Measurements from ENCODE around the gene DLK1.

Gene DLK1
- total RNA-seq = 0 reads per million in 3 experiments

- no peak for DNase-seq
Observed at GRCh38 chr14:100726550-100727085, at the start of gene DLK1. Gene DLK1 (plus strand): TSS chr14:100726892. CDS start chr14:100727069, 177 bp downstream.

GRCh38 chr14:100677152-100677551 is 49.5 kb upstream of the DLK1 start:
- no peak for DNase-seq

- DNase-seq = no peak
Observed at GRCh38 chr14:100677554-100678468, 48.9 kb upstream of the DLK1 start.

- no peak for DNase-seq
Observed at GRCh38 chr14:100678469-100678828, 48.2 kb upstream of the DLK1 start.

GRCh38 chr14:100679153-100679552 is 47.5 kb upstream of the DLK1 start:
- no peak for DNase-seq

- no peak for DNase-seq
Observed at GRCh38 chr14:100679707-100680438, 46.8 kb upstream of the DLK1 start.

- no peak for DNase-seq
Observed at GRCh38 chr14:100680439-100681051, 46.1 kb upstream of the DLK1 start.

- no peak for DNase-seq
Observed at GRCh38 chr14:100681111-100681510, 45.6 kb upstream of the DLK1 start.

GRCh38 chr14:100682749-100683148 is 43.9 kb upstream of the DLK1 start:
- DNase-seq = no peak

- DNase-seq = no peak
Observed at GRCh38 chr14:100683578-100683977, 43.1 kb upstream of the DLK1 start.

GRCh38 chr14:100684154-100684553 is 42.5 kb upstream of the DLK1 start:
- DNase-seq = no peak

- DNase-seq = no peak
Observed at GRCh38 chr14:100684961-100685360, 41.7 kb upstream of the DLK1 start.

GRCh38 chr14:100686858-100687257 is 39.8 kb upstream of the DLK1 start:
- DNase-seq = no peak

- DNase-seq = no peak
Observed at GRCh38 chr14:100687386-100687785, 39.3 kb upstream of the DLK1 start.

- no peak for DNase-seq
Observed at GRCh38 chr14:100688051-100688450, 38.6 kb upstream of the DLK1 start.

- DNase-seq = no peak
Observed at GRCh38 chr14:100688598-100689461, 37.9 kb upstream of the DLK1 start.

GRCh38 chr14:100690672-100691071 is 36.0 kb upstream of the DLK1 start:
- DNase-seq = no peak

- no peak for DNase-seq
Observed at GRCh38 chr14:100691395-100692056, 35.2 kb upstream of the DLK1 start.

GRCh38 chr14:100692256-100692655 is 34.4 kb upstream of the DLK1 start:
- DNase-seq = no peak

GRCh38 chr14:100692859-100693558 is 33.7 kb upstream of the DLK1 start:
- DNase-seq = no peak

Data from central memory CD4-positive, alpha-beta T cell (primary cell).